Astrocyte (in vitro differentiated cells and primary cell): ENCODE data around the gene GNA14.

Experiments used
- EZH2 ChIP-seq: IDR thresholded peaks from 2 replicates; pipeline ENCODE4 v1.6.1; 2012; ENCODE audit warnings: mild to moderate bottlenecking, low read length, inconsistent platforms; ENCODE audit not compliant: insufficient read depth
- TF ChIP-seq, protein P1 (sequence below): IDR thresholded peaks from 2 replicates; pipeline ENCODE4 v1.5.1; 2011; ENCODE audit warnings: low read depth, mild to moderate bottlenecking, inconsistent platforms, low read length, moderate library complexity; ENCODE audit not compliant: insufficient read depth

DNA sequence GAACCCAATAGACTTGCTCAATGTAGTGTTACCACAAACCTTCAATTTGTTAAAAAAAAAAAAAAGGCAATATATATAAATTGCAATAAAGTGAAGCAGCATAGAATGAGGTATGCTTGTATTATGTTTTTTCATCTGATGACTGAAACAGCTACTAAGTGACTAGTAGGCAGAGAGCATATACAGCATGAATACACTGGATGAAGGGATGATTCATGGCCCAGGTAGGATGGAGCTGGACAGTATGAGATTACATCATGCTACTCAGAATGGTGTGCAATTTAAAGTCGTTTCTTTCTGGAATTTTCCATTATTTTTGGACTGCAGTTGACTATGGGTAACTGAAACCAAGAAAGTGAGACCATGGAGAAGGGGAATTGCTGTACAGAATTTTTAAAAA is 161.2 kb downstream of the GNA14 start:
- TF ChIP-seq, protein P1, sequence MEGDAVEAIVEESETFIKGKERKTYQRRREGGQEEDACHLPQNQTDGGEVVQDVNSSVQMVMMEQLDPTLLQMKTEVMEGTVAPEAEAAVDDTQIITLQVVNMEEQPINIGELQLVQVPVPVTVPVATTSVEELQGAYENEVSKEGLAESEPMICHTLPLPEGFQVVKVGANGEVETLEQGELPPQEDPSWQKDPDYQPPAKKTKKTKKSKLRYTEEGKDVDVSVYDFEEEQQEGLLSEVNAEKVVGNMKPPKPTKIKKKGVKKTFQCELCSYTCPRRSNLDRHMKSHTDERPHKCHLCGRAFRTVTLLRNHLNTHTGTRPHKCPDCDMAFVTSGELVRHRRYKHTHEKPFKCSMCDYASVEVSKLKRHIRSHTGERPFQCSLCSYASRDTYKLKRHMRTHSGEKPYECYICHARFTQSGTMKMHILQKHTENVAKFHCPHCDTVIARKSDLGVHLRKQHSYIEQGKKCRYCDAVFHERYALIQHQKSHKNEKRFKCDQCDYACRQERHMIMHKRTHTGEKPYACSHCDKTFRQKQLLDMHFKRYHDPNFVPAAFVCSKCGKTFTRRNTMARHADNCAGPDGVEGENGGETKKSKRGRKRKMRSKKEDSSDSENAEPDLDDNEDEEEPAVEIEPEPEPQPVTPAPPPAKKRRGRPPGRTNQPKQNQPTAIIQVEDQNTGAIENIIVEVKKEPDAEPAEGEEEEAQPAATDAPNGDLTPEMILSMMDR: no peak
- TF ChIP-seq EZH2: no peak
